K562 (cell line): ENCODE results near the gene POLRMT. TPM values are rescaled to one million over a fixed set of nuclear protein-coding genes. Genes with fewer than 3 reads are reported as not detected.
A peak's percentile ranks its signal among the peaks of the same experiment; 100 is the strongest.

Experiments
- ATAC-seq: fragments of 200-7000 bp; cut with Tn5 transposase; 3 replicates; pipeline ENCODE4 v1.9.1; 2020; ENCODE audit warnings: moderate library complexity
- BruUV-seq: library from RNA; stranded (reverse); fragments of 400-500 nt; replicated peaks from 2 replicates; lab custom pipeline; 2021; lab: Mats Ljungman, UMichigan
- CTCF ChIA-PET: fragments of 300-600 bp; formaldehyde crosslinking; extraction: SDS; loops from one replicate; lab custom pipeline; 2021; ENCODE audit warnings: low intra/inter-chr PET ratio; lab: Yijun Ruan, JAX
- POLR2A ChIA-PET: fragments of 300-600, 350-650 bp; sonication (Branson Sonifier 250); formaldehyde crosslinking; extraction: SDS; loops from one replicate; lab custom pipeline; 2021; ENCODE audit warnings: antibody characterized with exemption, inconsistent platforms; lab: Yijun Ruan, JAX
- DNase-seq, 4 experiments: peaks; one replicate each; pipeline versions ENCODE4 v3.0.0 to v3.0.0-alpha.2; 2011 to 2018; ENCODE audit warnings: low spot score in 3 of 4, mixed read lengths in 3 of 4; ENCODE audit errors: extremely low read depth in 1 of 4
- FAIRE-seq: peaks from 2 replicates; lab custom pipeline; 2011; peaks lifted over from hg19 to GRCh38; lab: Jason Lieb, UNC
- H2AFZ ChIP-seq: 2 replicates; pipeline ENCODE4 v1.6.0; 2011; ENCODE audit warnings: low read depth, low read length, control low read depth, inconsistent platforms
- H3K27ac ChIP-seq: fragments of 200-600 bp; 3 replicates; pipeline ENCODE4 v1.8.0; 2011; ENCODE audit warnings: low read depth, mild to moderate bottlenecking, control low read depth, inconsistent platforms, low read length, moderate library complexity, mixed read lengths; ENCODE audit errors: extremely low read depth
- H3K27me3 ChIP-seq, 2 experiments: fragments of 300-600 bp in 1 of 2; 2 replicates in 1 of 2; 3 replicates in 1 of 2; pipeline versions ENCODE4 v1.6.0 to v1.8.0; 2011; ENCODE audit warnings: inconsistent platforms in 2 of 2, low read length in 2 of 2, mild to moderate bottlenecking in 1 of 2, mixed read lengths in 1 of 2, moderate library complexity in 1 of 2; ENCODE audit not compliant: control insufficient read depth in 2 of 2, insufficient read depth in 2 of 2
- H3K36me3 ChIP-seq: fragments of 300-600 bp; 3 replicates; pipeline ENCODE4 v1.8.0; 2011; ENCODE audit warnings: mild to moderate bottlenecking, low read length, inconsistent platforms; ENCODE audit not compliant: control insufficient read depth, insufficient read depth
- H3K4me1 ChIP-seq, 2 experiments: fragments of 200-600 bp in 1 of 2; replicated peaks in 1 of 2; 2 replicates in 1 of 2; 3 replicates in 1 of 2; pipeline versions ENCODE4 v1.5.1 to v1.8.0; 2011; ENCODE audit warnings: inconsistent platforms in 2 of 2, low read length in 2 of 2, mild to moderate bottlenecking in 1 of 2, mixed read lengths in 1 of 2, moderate library complexity in 1 of 2; ENCODE audit not compliant: control insufficient read depth in 2 of 2, insufficient read depth in 2 of 2
- H3K4me2 ChIP-seq: 2 replicates; pipeline ENCODE4 v1.6.1; 2011; ENCODE audit warnings: low read length, control low read depth, inconsistent platforms, mixed read lengths; ENCODE audit not compliant: insufficient read depth
- H3K4me3 ChIP-seq: fragments of 200-600 bp; sonication (generic), shearing (Covaris generic); 2 replicates; pipeline ENCODE4 v1.5.1; 2016; ENCODE audit warnings: control low read depth, inconsistent platforms
- H3K79me2 ChIP-seq: fragments of 200-600 bp; 3 replicates; pipeline ENCODE4 v1.8.0; 2011; ENCODE audit warnings: low read length, inconsistent platforms; ENCODE audit not compliant: control insufficient read depth, insufficient read depth
- H3K9ac ChIP-seq, 2 experiments: 2 replicates each; pipeline versions ENCODE4 v1.6.0 to v1.6.1; 2011; ENCODE audit warnings: low read depth in 2 of 2, low read length in 2 of 2, control low read depth in 1 of 2, inconsistent platforms in 1 of 2, mild to moderate bottlenecking in 1 of 2, mixed read lengths in 1 of 2; ENCODE audit not compliant: insufficient read depth in 1 of 2
- H3K9me1 ChIP-seq: one replicate; pipeline ENCODE4 v1.6.0; 2011; ENCODE audit warnings: inconsistent platforms, mild to moderate bottlenecking, low read length, moderate library complexity; ENCODE audit not compliant: control insufficient read depth, insufficient read depth
- H3K9me3 ChIP-seq: replicated peaks from 2 replicates; pipeline ENCODE4 v1.5.1; 2011; ENCODE audit warnings: low read depth, low read length, inconsistent platforms; ENCODE audit not compliant: control insufficient read depth, insufficient read depth
- H4K20me1 ChIP-seq: replicated peaks from 2 replicates; pipeline ENCODE4 v1.6.1; 2011; ENCODE audit warnings: low read length, inconsistent platforms, mixed read lengths; ENCODE audit not compliant: control insufficient read depth, insufficient read depth
- CHAMP1 ChIP-seq: fragments of 450-650 bp; IDR thresholded peaks from 2 replicates; pipeline ENCODE4 v1.6.1; 2016; ENCODE audit warnings: mild to moderate bottlenecking
- CTBP1 ChIP-seq: fragments of 450-650 bp; IDR thresholded peaks from 2 replicates; pipeline ENCODE4 v1.6.1; 2016; ENCODE audit warnings: borderline replicate concordance
- ELF2 ChIP-seq: fragments of 250-450 bp; sonication (Bioruptor Pico); IDR thresholded peaks from 2 replicates; pipeline ENCODE4 v1.5.0; 2021; ENCODE audit warnings: mild to moderate bottlenecking
- FOXK2 ChIP-seq, 2 experiments: fragments of 450-650 bp; IDR thresholded peaks in 1 of 2; conservative IDR thresholded peaks in 1 of 2; 2 replicates each; pipeline ENCODE4 v1.6.1; 2016; ENCODE audit warnings: low read depth in 2 of 2, mild to moderate bottlenecking in 1 of 2
- GTF2E2 ChIP-seq: fragments of 200-800 bp; sonication (Bioruptor generic); IDR thresholded peaks from 2 replicates; pipeline ENCODE4 v1.6.1; 2016; ENCODE audit warnings: missing genetic modification characterization, missing compliant biosample characterization
- MED1 ChIP-seq: sonication (generic); formaldehyde crosslinking; IDR thresholded peaks from 2 replicates; pipeline ENCODE4 v1.8.1; 2023; ENCODE audit warnings: missing genetic modification reagents, borderline replicate concordance
- MEIS2 ChIP-seq: fragments of 450-650 bp; IDR thresholded peaks from 2 replicates; pipeline ENCODE4 v1.6.1; 2014; ENCODE audit warnings: mild to moderate bottlenecking; ENCODE audit not compliant: partially characterized antibody
- MYC ChIP-seq, 2 experiments: fragments of 250-450 bp in 1 of 2; sonication (Bioruptor Pico) in 1 of 2; IDR thresholded peaks; 2 replicates each; pipeline versions ENCODE4 v1.5.1 to v1.6.1; 2012 to 2021; ENCODE audit warnings: low read depth in 2 of 2, borderline replicate concordance in 1 of 2, improper control_type of control experiment in 1 of 2, low read length in 1 of 2, mild to moderate bottlenecking in 1 of 2, moderate library complexity in 1 of 2
- NFXL1 ChIP-seq: fragments of 450-650 bp; formaldehyde crosslinking; IDR thresholded peaks from 2 replicates; pipeline ENCODE4 v1.4.0; 2021; ENCODE audit warnings: mild to moderate bottlenecking
- PHF21A ChIP-seq: fragments of 450-650 bp; IDR thresholded peaks from 2 replicates; pipeline ENCODE4 v1.6.1; 2017; ENCODE audit warnings: low read depth, borderline replicate concordance
- POU5F1 ChIP-seq: fragments of 150-350 bp; IDR thresholded peaks from 2 replicates; pipeline ENCODE4 v1.6.1; 2014; ENCODE audit warnings: borderline replicate concordance, low read length, low read depth, mild to moderate bottlenecking; ENCODE audit not compliant: partially characterized antibody
- U2AF2 ChIP-seq: fragments of 200-400 bp; formaldehyde crosslinking; optimal IDR thresholded peaks from 2 replicates; pipeline ENCODE3; 2017; ENCODE audit warnings: low read depth, mild to moderate bottlenecking, low read length
- ZNF57 ChIP-seq: fragments of 450-650 bp; formaldehyde crosslinking; IDR thresholded peaks from 2 replicates; pipeline ENCODE4 v1.4.0; 2020; ENCODE audit warnings: mild to moderate bottlenecking, moderate library complexity
- WGBS: fragments of 100-300 bp; shearing (Covaris generic); methylation state at CpG from one replicate; pipeline ENCODE4 v1.1.6; 2016; ENCODE audit warnings: low coverage, mixed read lengths; ENCODE audit not compliant: insufficient coverage; ENCODE audit errors: missing lambda C conversion rate; 5-methylcytosine and 5-hydroxymethylcytosine counted together
- in situ Hi-C: fragments of 300-500 bp; cut with MboI; formaldehyde crosslinking; loops from 4 replicates; pipeline ENCODE4 v1.15.0; 2018; ENCODE audit warnings: inconsistent platforms, mixed read lengths
- intact Hi-C: fragments of 100-400 bp; cut with micrococcal nuclease; formaldehyde crosslinking; loops from 2 replicates; pipeline ENCODE4 v1.14.2; 2022
- polyA plus RNA-seq, 8 experiments: library from polyadenylated mRNA; depleted of rRNA in 4 of 8; stranded (reverse) in 5 of 8; unstranded in 3 of 8; fragments of >200 nt; fragmentation: Nextera tagmentation in 2 of 8; fragmentation: Illumina TruSeq in 1 of 8; extraction: Ambion mirVana in 2 of 8; extraction: Trizol in 1 of 8; gene quantifications; 2 replicates each; pipeline versions ENCODE4 v1.2.1 to v1.2.3, GENCODE V29; 2011 to 2014; ENCODE audit warnings: inconsistent platforms in 1 of 8, missing spikeins in 1 of 8
- total RNA-seq, 7 experiments: library from RNA; depleted of rRNA in 6 of 7; stranded (reverse); fragments of >200 nt in 6 of 7; fragmentation: Illumina TruSeq in 2 of 7; extraction: Trizol in 2 of 7; gene quantifications; 2 replicates each; pipeline versions ENCODE4 v1.2.1 to v1.2.3, GENCODE V29; 2011 to 2021; ENCODE audit warnings: low replicate concordance in 1 of 7
- TF ChIP-seq, protein P1 (sequence below): fragments of 450-650 bp; IDR thresholded peaks from 2 replicates; pipeline ENCODE4 v1.6.1; 2016; ENCODE audit warnings: low read depth, mild to moderate bottlenecking, moderate library complexity
- TF ChIP-seq, protein P2 (sequence below): fragments of 450-650 bp; IDR thresholded peaks from 2 replicates; pipeline ENCODE4 v1.6.1; 2016

The POLRMT gene
- total and polyA plus RNA-seq, 9 of the 15 experiments (the other 6 are each of a cell fraction or from before 2014, with no cell fraction given) = 30.3 to 144 (median 68.0) TPM

DNA sequence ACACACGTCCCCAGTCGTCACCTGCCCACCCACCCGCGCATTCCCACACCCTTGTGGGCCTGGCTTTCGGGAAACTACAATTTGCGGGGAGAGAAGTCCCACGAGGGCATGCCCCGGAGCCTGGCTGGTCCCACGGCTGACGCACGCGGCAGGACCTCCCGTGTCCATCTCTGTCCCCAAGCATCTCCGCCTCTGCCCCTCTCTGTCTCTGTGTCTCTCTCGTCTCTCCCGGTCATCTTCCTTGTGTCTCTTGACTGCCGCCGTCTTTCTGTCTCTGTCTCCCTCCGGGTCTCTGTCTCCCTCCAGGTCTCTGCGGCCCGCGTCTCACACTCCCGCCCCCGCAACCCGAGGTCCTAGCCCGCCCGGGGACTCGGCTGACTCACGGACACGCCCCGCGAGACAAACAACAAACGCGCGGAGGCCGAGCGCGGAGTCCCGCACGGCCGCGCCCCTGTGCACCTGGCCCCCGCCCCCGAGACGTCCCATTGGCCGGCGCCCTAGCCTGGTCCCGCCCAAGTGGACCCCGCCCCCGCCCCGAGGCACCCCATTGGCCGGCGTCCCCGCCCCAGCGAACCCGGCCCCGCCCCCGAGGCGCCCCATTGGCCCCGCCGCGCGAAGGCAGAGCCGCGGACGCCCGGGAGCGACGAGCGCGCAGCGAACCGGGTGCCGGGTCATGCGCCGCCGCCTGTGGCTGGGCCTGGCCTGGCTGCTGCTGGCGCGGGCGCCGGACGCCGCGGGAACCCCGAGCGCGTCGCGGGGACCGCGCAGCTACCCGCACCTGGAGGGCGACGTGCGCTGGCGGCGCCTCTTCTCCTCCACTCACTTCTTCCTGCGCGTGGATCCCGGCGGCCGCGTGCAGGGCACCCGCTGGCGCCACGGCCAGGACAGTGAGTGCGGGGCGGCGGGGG, 6.2 kb upstream of the POLRMT start, which contains the start of gene FGF22:
Gene FGF22 (plus strand): TSS at position 627 of the 908 bp plus-strand sequence. CDS start 47 bp downstream, at position 674.
- intact Hi-C loops (no loop called here), in situ Hi-C loops (no loop called here)
- POLR2A ChIA-PET = interaction anchor here (0.6 kb wide), 1 partner anchor 342 kb away, joined by 3 read pairs; no protein-coding TSS in a partner anchor
- H3K4me3 ChIP-seq = peak within 1 kb of the TSS; percentile 47
- peak within 1 kb of the TSS; percentile 53 to 89 for H3K9ac ChIP-seq
- FAIRE-seq (peak; percentile 80), ATAC-seq (peak; percentile 98), DNase-seq (peak; percentile 95 to 99 (median 99))
- H3K4me1 ChIP-seq = peaks cover 4 to 57% of the 10 kb centered on the region in 2 experiments; a peak in 4 of 5 replicates
- BruUV-seq = no TSS peak
- no peaks in the 10 kb centered on the region for H4K20me1 ChIP-seq
- H3K36me3 ChIP-seq = peaks cover 6% of the 10 kb centered on the region; the same call in 1 of the 3 replicates
- H3K79me2 ChIP-seq = no peaks in the 10 kb centered on the region
- 2% methylated on average over 44 of the region's 109 CpGs for WGBS
- no peaks in the 10 kb centered on the region for H3K27me3 ChIP-seq
- peak within 1 kb of the TSS; percentile 31; the same call in 1 of the 3 replicates for H3K27ac ChIP-seq
- CTCF ChIA-PET = no interaction called here
- H2AFZ ChIP-seq = peak within 1 kb of the TSS; percentile 89
- no peaks in the 10 kb centered on the region for H3K9me3 ChIP-seq
- H3K9me1 ChIP-seq = no peaks in the 10 kb centered on the region
- H3K4me2 ChIP-seq = peak within 1 kb of the TSS; percentile 84
- 0 out of 2 replicates have a peak, but pooled peaks have one; percentile 26 for TF ChIP-seq PHF21A
- no peak for TF ChIP-seq ELF2
- no peak for TF ChIP-seq NFXL1 (CRISPR knock-in tag)
- TF ChIP-seq MEIS2 = no peak
- TF ChIP-seq CHAMP1 = no peak
- TF ChIP-seq, protein P1, sequence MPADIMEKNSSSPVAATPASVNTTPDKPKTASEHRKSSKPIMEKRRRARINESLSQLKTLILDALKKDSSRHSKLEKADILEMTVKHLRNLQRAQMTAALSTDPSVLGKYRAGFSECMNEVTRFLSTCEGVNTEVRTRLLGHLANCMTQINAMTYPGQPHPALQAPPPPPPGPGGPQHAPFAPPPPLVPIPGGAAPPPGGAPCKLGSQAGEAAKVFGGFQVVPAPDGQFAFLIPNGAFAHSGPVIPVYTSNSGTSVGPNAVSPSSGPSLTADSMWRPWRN = no peak
- TF ChIP-seq GTF2E2 (tag) = no peak
- no peak for TF ChIP-seq POU5F1
- 0 out of 4 replicates have a peak, but pooled peaks of 1 of the 2 experiments have one; percentile 40 for TF ChIP-seq FOXK2 (conservative IDR thresholded peaks at IDR 0.05 in 1 of 2, IDR thresholded peaks at IDR 0.05 in 1 of 2; ENCODE audit: low read depth in 2 of 2)
- TF ChIP-seq ZNF57 (CRISPR knock-in tag) = no peak
- peak; percentile 56; the same call in 1 of the 2 replicates for TF ChIP-seq MYC (IDR thresholded peaks at IDR 0.05; ENCODE audit: low read depth, low read length)
- TF ChIP-seq MYC (CRISPR knock-in tag; IDR thresholded peaks at IDR 0.05; ENCODE audit: borderline replicate concordance, low read depth) = no peak
- TF ChIP-seq, protein P2, sequence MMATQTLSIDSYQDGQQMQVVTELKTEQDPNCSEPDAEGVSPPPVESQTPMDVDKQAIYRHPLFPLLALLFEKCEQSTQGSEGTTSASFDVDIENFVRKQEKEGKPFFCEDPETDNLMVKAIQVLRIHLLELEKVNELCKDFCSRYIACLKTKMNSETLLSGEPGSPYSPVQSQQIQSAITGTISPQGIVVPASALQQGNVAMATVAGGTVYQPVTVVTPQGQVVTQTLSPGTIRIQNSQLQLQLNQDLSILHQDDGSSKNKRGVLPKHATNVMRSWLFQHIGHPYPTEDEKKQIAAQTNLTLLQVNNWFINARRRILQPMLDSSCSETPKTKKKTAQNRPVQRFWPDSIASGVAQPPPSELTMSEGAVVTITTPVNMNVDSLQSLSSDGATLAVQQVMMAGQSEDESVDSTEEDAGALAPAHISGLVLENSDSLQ = 0 out of 2 replicates have a peak, but pooled peaks have one; percentile 16
- peak; percentile 62 for TF ChIP-seq CTBP1
- no peak for TF ChIP-seq U2AF2
- TF ChIP-seq MED1 (CRISPR knock-in tag) = no peak
